GM18520 (cell line): ENCODE data around the gene REEP6.
"Not testable (repeated sequence)": the region's sequence is repeated elsewhere in the genome, so short reads cannot be mapped to it uniquely, and the experiment has no call there.

Experiments
- ATAC-seq: cut with Tn5 transposase; IDR thresholded peaks from one replicate; pipeline ENCODE4 v1.9.1; 2021; ENCODE audit not compliant: unreplicated experiment

REEP6 gene

DNA sequence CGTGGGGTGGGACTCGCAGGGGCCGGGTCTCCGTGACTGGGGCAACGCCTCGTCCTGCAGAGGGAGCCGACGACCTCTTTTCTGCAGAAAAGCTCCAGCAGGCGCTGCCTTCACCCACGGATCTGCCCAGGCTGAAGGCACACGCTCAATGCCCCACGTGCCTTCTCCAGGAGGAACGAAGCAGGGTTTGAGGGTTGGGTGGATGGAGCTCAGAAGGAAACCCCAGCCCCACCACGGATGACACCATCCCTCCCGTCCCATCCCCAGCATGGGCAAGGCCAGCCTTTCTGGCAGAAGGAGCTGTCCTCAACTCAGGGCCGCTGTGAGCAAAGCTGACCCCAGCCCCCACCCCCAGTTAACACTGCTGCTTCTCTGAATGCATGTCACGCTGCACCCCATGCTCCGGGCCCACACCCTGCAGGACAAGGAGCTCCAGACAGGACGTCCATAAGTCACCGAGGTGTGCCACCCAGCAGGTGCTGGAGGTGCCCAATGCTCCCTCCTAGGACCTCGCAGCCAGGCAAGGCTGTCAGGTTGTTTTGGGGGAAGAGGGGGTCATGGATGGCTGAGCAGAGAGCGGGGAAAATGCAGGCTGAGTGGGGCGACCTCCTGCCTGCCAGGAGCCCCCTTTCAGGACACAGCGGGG is 19.3 kb upstream of the REEP6 start:
- ATAC-seq, result no peak

DNA sequence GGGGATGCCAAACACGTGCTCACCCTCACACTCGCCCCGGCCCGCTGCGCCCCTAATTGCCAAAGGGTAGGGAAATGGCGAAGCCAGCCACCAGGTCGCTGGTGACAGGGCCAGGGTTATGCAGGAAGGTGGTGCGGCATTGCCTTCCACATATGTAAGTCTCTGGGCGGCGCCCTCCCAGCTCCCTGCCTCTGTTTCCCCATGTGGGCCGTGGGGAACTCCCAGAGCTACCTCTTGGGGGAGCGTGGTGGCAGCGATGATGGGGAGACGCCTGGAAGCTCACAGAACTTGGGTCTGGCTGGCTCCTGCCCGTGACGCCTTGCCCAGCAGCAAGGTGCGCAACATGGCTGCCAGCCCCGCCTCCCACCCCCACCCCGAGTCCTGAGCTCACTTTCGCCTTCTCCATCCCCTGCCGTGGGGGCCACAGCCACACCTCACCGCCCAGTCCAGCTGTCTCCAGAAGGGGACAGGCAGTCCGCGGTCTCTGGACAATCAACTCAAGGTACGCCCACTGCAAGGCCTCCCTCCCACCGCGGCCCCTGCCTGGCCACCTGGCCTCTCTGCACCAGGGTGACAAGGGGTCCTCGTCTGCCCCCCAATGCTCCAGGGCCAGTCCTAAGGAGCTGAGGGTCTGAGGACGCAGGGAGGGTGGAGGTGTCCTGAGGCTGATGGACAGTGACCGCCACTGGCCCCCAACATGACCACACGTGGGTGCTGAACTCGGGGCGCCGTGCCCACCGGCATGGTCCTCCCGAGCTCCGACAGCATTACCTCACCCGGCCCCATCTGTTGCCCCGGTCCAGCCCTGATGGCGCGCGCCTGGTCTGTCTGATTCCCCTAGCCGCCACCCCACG is 18.5 kb upstream of the REEP6 start:
- no peak for ATAC-seq

DNA sequence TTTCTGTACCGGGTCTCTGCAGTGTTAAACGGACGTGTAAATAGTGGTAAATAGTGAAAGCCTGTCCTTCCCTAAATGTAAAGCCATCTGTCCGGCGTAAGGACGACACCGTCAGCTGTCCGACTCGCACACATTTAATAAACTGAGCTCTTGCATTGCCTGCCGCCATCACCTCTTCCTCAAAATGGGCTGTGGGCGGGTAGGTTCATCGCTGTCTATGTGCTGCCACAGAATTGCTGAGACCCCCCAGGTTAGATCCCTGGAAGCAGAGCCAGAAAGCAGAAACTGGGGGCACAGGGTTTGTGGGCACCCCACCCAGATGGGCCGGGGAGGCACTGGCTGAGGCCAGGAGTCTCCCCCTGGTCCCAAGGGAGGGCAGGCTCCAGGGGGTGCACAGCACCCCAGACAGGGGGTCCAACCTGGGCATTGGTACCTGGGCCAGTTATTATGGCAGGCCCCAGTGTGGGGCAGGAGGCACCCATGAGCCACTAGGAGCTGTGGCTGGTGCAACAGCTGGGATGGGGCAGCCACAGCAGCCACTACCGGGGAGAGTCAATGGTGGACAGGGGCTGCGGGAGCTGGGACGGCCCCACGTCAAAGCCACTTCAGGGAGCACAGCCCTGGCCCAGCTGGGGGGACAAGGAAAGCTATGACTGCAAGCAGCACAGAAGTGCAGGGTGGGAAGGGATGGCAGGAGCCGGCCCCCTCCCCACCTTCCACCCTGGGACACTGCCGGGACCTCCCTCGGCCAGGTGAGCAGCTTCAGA is 17.7 kb upstream of the REEP6 start:
- no peak for ATAC-seq

DNA sequence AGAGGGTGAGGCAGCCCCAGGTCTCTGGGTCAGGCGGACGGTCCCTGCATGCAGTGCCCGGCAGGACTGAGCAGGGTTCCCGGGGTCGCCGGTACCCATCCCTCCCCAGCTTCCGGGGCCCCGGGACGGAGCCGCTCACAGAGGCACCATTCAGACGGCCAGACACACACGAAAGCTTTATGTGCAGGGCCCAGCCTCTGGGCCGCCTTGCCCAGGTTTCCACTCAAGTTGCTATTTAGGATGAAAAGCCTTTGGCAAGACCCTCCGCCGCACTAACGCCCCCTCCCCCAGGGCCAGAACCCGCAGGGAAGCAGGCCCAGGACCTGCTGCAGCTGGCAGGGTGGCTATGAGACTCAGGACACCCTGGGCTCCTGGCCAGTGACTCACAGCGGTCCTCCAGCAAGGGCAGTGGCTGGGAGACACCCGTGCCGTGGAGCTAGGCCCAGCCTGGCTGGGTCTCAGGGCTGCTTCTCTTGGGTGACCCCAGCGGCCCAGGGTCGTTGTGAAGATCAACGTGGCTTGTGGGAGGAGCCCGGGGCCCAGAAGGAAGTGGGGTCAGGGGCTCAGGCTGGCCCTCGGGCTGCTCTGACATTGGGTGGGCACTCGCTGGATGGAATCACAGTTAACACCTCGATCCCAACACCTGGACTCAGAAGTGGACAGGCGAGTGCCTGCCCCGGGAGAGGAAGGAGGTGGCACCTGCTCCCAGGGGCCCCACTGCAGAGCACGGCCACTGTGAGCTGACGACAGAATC is 16.8 kb upstream of the REEP6 start:
- ATAC-seq, result no peak

DNA sequence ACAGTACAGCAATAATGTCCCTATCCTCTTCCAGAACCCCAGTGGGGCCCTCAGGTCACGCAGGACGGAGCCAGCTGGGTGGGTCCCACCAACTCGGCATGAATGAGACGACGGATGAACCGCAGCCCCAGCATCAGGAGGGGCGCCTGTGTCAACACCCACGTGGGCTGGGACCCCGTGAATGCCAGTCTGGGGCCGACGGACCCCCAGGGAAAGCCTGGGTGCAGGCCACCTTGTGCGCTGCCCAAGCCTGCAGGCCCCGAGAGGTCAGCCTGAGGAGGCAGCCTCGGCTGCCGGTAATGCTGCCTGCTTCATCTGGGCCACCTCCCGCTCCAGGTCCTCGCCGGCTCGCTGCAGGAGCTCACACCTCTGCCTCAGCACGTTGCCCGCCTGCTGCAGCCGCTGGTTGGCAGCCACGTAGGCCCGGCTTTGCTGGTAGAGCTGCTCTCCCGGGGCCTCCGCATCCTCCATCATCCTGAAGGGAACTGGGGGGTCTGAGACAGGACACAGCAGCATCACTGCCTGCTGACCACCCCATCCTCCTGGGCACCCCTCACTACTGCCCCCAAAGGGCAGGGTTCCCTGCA is 16.1 kb upstream of the REEP6 start:
- no peak for ATAC-seq

DNA sequence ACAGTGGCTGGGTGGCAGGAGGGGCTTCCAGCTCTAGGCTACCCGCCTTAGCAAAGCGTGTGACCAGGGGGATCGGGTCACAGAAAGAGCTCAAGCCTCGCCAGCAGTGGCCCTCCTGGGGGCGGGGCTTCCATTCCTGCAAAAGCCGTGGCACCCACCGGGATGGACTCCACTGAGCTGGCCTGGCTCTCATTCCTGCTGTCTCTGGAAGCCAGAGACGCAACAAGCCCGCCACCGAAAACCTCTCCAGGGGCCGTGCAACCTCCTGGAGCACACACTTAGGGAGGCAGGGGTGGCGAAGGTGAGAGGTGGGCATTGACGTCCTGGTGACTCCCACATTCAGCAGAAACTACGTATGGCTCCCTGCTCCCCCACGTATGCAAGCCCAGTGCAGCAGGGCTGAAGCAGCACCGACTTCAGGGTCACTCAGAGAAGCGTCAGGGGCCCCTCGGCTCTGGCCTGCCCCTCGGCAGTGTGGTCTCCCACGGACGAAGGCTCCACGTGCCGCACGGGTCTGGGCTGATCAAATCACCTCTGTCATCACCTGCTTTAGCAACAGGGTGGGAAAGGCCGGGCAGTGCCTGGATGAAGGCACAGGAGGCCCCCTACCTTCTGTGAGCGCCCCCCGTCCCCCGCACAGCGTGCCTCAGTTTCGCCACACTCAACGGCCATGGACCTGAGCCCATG is 15.1 kb upstream of the REEP6 start:
- no peak for ATAC-seq

DNA sequence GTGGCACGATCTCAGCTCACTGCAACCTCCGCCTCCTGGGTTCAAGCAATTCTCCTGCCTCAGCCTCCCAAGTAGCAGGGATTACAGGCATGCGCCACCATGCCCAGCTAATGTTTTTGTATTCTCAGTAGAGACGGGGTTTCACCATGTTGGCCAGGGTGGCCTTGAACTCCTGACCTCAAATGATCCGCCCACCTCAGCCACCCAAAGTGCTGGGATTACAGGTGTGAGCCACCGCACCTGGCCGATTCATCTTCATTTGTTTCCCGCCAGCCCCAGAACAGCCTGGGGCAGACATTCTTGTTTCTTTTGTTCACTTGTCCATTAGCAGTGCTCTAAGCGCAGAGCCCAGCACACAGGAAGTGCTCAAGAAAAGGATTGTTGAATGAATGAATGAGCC is 13.9 kb upstream of the REEP6 start:
- not testable (repeated sequence) for ATAC-seq

DNA sequence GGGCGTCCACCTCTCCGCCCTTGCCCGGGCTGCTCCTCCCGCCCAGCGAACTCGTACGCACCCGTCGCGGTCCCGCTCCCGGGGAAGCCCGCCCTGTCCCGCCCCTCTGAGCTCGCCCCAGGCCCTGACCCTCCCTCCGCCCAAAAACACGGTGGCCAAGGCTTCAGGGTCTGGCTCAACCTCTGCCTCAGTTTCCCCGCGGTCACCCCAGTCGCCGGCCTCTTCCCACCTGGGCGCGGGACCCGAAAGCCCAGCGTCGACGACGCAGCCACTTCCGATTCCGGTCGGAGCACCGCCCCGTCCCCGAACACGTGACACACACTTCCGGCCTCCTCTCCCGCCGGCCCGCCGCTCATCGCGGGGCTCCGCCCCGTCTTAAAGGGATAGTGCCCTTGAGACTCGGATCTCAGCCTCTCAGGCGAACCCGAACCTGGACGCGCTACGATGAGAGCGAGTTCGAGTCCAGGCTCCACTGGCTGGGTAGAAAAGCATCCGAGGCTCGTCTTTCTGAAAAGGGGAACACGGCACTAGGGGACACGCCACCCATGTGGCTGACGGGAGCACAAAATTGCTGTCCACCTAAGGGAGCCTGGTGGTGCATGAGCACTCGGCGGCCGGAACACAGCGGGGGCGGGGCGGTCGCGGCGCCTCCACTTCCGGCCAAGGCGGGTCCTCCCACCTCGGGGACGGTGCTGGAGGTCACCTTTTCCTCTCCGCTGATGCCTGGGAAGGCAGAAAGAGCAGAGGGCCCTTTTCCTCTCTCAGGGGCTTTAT is 11.9 kb upstream of the REEP6 start, which contains the start of gene C19orf25:
Gene C19orf25, minus strand, starts transcription at position 282 of the 774 bp plus-strand sequence. CDS start 312 bp downstream, outside the sequence.
- peak; percentile 72 for ATAC-seq

DNA sequence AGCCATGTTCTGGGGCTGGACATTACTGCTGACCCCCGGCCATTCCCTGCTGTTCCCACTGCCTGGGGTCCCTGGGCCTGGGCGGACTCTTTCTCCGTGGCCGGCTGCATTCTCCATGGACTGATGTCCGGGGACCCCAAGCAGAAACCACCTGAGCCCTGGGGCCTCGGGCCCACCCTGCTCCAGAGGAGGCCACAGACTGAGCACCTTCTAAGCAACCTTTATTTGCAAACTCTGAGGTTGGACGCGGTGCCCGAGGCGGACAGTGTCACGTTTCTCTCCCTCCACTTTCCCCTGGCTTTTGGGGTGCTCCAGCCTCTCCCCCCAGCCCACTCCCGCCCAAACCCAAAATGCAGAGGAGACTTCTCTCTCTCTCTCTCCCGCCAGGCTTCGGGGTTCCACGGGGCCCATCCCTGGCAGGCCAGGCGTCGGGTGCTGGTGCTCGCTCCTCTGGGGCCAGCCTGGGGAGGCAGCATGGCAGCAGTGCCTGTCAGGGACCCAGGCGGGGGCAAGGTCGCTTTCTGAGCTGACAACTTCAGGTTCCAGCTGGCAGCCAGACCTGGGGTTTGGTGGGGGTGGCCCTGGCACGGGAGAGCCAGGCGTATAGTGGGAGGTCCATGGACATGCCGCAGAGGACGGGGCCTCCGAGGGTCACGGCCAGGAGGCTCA is 9.6 kb upstream of the REEP6 start:
- no peak for ATAC-seq

DNA sequence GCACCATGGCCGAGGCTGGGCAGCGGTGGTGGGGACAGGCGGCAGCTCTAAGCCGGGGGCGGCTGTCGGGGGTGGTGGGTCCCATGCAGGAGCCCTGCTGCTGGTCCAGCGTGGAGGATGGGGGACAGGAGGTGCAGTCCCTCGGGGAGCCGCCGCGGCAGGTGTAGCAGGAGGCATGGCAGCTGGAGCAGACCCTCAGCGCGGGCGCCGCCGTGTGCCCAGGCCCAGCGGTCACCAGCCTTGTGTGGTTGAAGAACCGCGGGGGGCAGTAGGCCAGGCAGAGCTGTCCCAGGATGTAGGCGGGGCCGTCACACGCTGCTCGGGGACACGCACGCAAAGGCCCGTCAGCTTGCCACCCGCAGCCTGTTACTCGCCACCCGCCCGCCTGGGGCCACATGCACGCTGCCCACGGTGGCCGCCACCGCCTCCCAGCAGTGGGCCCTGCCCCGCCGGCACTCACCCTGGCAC is 9.1 kb upstream of the REEP6 start:
- ATAC-seq, result no peak

DNA sequence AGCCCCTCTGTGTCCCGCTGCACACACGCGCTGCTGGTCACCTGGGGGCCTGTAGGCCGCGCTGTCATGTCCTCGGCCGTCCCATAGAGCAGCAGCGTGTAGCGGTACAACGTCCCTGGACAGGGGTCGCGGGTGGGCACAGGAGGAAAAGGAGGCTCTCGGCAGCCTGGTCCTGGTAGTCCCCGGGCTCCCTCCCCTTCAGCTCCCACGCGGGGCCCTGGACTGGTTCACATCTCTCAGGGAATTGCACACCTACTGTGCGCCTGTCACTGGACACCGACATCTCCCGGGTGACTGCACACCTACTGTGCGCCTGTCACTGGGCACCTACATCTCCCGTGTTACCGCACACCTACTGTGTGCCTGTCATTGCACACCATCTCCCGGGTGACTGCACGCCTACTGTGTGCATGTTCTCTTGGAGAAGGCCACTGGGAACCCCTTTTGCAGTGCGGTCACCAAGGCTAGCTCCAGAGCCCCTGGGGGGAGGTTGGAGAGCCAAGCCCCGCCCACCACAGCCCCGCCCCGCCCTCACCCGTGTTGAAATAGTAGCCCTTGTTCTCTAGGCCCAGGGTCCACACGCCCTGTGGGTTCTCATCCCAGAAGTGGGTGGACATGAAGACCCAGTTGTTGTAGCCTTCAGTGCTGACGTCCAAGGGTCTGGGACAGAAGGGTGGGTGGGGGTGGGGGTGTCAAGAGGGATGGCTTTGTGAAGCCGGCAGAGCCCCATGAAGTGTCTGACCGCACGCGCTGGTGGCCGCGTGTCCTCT is 8.4 kb upstream of the REEP6 start:
- ATAC-seq, result no peak

DNA sequence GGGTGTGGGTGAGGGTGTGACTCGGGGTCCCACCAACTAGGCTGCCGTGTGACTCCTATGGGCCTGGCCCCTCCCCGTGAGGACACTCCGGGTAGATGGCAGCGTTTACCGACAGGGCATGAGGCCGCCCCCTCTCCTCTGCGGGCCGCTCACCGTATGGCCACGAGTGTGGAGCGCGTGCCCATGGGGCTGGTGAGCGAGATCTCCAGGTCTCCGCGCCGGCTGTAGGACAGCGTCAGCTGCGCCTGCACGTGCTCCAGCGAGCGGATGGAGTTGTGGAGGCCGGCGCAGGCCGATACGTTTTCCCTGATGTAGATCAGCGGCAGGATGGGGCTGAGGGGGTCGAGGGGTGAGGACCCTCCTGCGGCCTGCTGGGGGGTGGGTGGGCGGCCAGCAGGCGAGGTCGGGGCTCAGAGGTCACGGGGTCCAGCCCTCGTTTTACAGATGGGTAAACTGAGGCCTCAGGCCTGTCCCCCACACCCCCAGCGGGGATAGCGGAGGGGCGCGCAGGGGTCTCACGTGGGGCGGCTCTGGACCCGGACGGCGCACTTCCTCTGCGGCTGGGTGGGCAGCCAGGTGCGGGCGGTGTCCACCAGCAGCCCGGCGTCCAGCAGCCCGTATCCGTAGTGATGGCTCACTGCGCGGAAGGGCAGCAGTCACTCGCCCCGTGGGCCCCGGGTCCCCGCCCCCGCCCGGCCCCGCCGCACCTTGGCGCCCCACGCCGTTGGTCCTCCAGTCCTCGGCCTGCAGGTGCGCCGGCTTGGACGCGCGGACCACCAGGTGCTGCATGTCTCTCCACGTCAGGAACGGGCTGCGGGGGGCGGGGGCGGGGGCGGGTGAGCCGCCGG is 7.6 kb upstream of the REEP6 start:
- ATAC-seq, result no peak

DNA sequence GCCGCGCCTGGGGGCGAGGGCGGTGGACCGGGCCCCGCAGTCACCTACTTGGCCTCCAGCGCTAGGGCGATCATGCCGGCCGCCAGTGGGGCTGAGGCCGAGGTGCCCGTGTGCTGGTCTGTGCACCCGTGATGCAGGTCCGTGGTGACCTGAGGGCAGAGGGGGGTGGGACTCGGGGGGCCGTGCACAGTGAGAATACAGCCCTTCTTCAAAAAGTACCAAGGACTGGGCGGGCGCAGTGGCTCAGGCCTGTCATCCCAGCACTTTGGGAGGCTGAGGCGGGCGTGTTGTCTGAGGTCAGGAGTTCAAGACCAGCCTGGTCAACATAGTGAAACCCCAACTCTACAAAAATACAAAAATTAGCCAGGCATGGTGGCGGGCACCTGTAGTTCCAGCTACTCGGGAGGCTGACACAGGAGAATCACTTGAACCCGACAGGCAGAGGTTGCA is 7.0 kb upstream of the REEP6 start:
- no peak for ATAC-seq

DNA sequence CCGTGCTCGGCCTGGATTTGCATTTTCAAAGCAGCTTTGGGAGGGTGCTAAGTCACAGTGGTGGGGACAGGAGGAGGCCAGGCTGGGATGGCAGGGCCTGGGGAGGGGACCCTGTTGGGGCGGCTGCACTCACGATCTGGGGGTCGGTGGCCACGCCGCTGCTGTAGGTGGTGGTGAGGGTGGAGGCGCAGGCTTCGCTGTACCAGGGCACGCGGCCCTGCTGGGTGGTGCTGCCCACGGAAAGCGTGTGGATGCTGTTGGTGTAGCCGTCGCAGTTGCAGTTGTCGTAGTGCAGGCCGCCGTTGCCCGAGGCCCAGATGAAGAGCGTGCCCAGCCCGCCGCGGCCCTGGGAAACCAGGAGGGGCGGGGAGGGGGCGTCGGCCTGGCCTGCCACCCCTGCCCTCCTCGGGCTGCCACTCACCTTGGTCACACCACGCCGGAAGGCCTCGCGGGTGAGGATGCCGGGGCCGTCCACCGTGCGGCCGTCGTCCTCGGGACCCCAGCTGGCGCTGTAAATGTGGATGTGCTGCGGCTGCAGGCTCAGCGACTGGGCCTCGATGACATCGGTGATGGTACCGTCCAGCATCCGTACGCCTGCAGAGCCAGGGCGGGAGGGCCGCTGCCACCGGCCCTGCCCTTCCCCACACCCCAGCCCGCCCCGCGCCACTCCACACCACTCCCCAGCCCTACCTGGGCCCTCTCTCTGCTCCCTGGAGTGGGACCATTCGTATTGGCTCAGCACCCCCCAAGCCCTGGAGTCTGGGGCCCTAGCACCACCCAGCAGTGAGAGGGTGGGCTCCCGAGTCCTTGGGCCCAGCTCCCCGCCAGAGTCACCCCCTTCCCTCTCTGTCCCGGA is 4.0 kb upstream of the REEP6 start:
- no peak for ATAC-seq

DNA sequence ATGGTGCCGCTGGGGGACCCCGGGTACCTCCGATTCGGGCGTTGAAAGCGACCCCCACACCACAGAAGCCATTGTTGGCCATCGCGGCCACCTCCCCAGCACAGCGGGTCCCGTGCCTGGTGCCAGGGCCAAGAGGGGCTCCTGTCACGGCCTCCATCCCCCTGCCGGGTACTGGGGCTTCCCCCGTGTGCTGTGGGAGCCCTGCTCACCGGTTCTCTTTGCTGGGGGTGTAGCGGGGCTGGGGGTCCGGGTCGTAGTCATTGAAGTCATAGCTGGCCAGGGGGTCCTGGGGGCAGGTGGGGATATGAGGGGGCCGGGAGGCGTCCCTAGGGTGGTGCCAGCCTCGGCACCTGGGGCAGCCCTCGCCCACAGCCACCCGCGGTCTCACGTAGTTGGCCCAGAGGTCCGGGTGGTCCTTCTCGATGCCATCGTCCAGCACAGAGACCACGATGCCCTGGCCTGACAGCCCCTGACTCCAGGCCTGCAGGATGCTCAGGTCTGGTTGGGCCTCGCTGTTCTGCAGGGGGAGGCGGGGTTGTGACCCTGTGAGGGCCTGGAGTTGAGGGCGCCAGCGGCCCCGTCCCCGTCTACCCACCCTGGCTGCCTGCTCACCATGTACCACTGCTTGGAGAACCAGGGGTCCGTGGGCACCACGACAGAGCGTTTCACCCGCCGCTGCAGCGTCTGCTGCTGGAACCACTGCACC is 3.3 kb upstream of the REEP6 start:
- no peak for ATAC-seq
